Activated CD4-positive, alpha-beta memory T cell treated with anti-CD3 and anti-CD28 coated beads, Interleukin-2, amount 10 ng/mL, durations not matched to agents 7 days and 5 days (primary cell): ENCODE measurements around the gene CX3CR1. TPM values are rescaled to one million over a fixed set of nuclear protein-coding genes. Genes with fewer than 3 reads are reported as not detected.
A peak's percentile ranks its signal among the peaks of the same experiment; 100 is the strongest.

ENCODE experiments used
- CTCF ChIA-PET: fragments of 350-600 bp; sonication (Branson Sonifier 250); formaldehyde crosslinking; loops from one replicate; lab custom pipeline; 2021; ENCODE audit warnings: antibody characterized with exemption, inconsistent platforms; lab: Charles Lee
- POLR2A ChIA-PET: fragments of 350-600 bp; sonication (Branson Sonifier 250); formaldehyde crosslinking; loops from one replicate; lab custom pipeline; 2021; ENCODE audit warnings: antibody characterized with exemption; lab: Charles Lee
- DNase-seq: peaks from one replicate; pipeline ENCODE4 v3.0.0-alpha.2; 2020
- H3K27ac Mint-ChIP-seq: one replicate; pipeline ENCODE4 v1.8.0; 2021; ENCODE audit warnings: mild to moderate bottlenecking, mixed read lengths
- H3K27me3 Mint-ChIP-seq: one replicate; pipeline ENCODE4 v1.8.0; 2021; ENCODE audit warnings: mixed read lengths
- H3K36me3 Mint-ChIP-seq: one replicate; pipeline ENCODE4 v1.8.0; 2021; ENCODE audit warnings: low read depth, mixed read lengths
- H3K4me1 Mint-ChIP-seq: one replicate; pipeline ENCODE4 v1.8.0; 2021; ENCODE audit warnings: mixed read lengths
- H3K4me3 Mint-ChIP-seq: one replicate; pipeline ENCODE4 v1.8.0; 2021; ENCODE audit warnings: mild to moderate bottlenecking, mixed read lengths
- H3K9me3 Mint-ChIP-seq: one replicate; pipeline ENCODE4 v1.8.0; 2021; ENCODE audit warnings: mixed read lengths
- total RNA-seq, 2 experiments: library from RNA; stranded (reverse); gene quantifications; one replicate each; pipeline ENCODE4 v1.2.3, GENCODE V29; 2021

Gene CX3CR1
- total RNA-seq, 2 experiments from 2014 or later = 5.5 to 6.2 TPM

GRCh38 chr3:39317571-39318169, 37.8 kb upstream of the CX3CR1 start:
- no peak for DNase-seq
- H3K27me3 Mint-ChIP-seq = peaks cover 4% of the 10 kb centered on the region
- H3K4me1 Mint-ChIP-seq = peaks cover 48% of the 10 kb centered on the region
- H3K36me3 Mint-ChIP-seq = peaks cover 35% of the 10 kb centered on the region
- no peak overlapping the region for H3K27ac Mint-ChIP-seq
- H3K9me3 Mint-ChIP-seq = peaks cover 16% of the 10 kb centered on the region
- ChIA-PET CTCF (interaction anchor here (0.7 to 1.4 kb wide), 3 partner anchors 25 to 30 kb away, joined by 3 read pairs; no protein-coding TSS in a partner anchor), POLR2A (no interaction called here)
- no peak overlapping the region for H3K4me3 Mint-ChIP-seq

- Mint-ChIP-seq H3K4me1 (peaks cover 30% of the 10 kb centered on the region), H3K9me3 (peaks cover 16% of the 10 kb centered on the region), H3K27ac (peak overlapping the region; percentile 54), H3K27me3 (peaks cover 9% of the 10 kb centered on the region), H3K4me3 (no peak overlapping the region), H3K36me3 (peaks cover 25% of the 10 kb centered on the region)
- ChIA-PET POLR2A (no interaction called here), CTCF (interaction anchor here (0.5 to 1.3 kb wide), 2 partner anchors 9 to 24 kb away, joined by 3 read pairs; no protein-coding TSS in a partner anchor)
- no peak for DNase-seq
These were observed 35.6 kb upstream of the CX3CR1 start for GRCh38 chr3:39315420-39315819.

GRCh38 chr3:39313289-39313688, 33.5 kb upstream of the CX3CR1 start:
- peaks cover 22% of the 10 kb centered on the region for H3K36me3 Mint-ChIP-seq
- H3K4me3 Mint-ChIP-seq = no peak overlapping the region
- H3K9me3 Mint-ChIP-seq = peaks cover 16% of the 10 kb centered on the region
- peaks cover 23% of the 10 kb centered on the region for H3K4me1 Mint-ChIP-seq
- ChIA-PET CTCF (no interaction called here), POLR2A (no interaction called here)
- no peak overlapping the region for H3K27ac Mint-ChIP-seq
- DNase-seq = no peak
- peaks cover 19% of the 10 kb centered on the region for H3K27me3 Mint-ChIP-seq

GRCh38 chr3:39302178-39302577, 22.3 kb upstream of the CX3CR1 start:
- DNase-seq = no peak
- H3K27me3 Mint-ChIP-seq = peaks cover 59% of the 10 kb centered on the region
- no peak overlapping the region for H3K4me3 Mint-ChIP-seq
- peaks cover 45% of the 10 kb centered on the region for H3K36me3 Mint-ChIP-seq
- peaks cover 46% of the 10 kb centered on the region for H3K9me3 Mint-ChIP-seq
- POLR2A ChIA-PET = no interaction called here
- CTCF ChIA-PET = interaction anchor here (0.9 to 4.3 kb wide), 4 partner anchors 11 to 112 kb away, joined by 3 to 25 read pairs (median 4); no protein-coding TSS in a partner anchor
- peaks cover 3% of the 10 kb centered on the region for H3K4me1 Mint-ChIP-seq
- H3K27ac Mint-ChIP-seq = no peak overlapping the region

GRCh38 chr3:39299279-39299678, 19.4 kb upstream of the CX3CR1 start:
- POLR2A ChIA-PET = no interaction called here

GRCh38 chr3:39296197-39297077, 16.6 kb upstream of the CX3CR1 start:
- CTCF ChIA-PET = interaction anchor here (0.7 to 14.7 kb wide), 7 partner anchors 8 to 139 kb away, joined by 3 to 633 read pairs (median 7); partner anchors contain the start of gene XIRP1
- DNase-seq = no peak
- H3K4me1 Mint-ChIP-seq = peaks cover 34% of the 10 kb centered on the region
- H3K27ac Mint-ChIP-seq = no peak overlapping the region
- POLR2A ChIA-PET = interaction anchor here (1.0 to 1.3 kb wide), 2 partner anchors 82 to 1948 kb away, joined by 3 read pairs; no protein-coding TSS in a partner anchor
- H3K4me3 Mint-ChIP-seq = no peak overlapping the region
- peaks cover 24% of the 10 kb centered on the region for H3K9me3 Mint-ChIP-seq
- peaks cover 26% of the 10 kb centered on the region for H3K27me3 Mint-ChIP-seq
- H3K36me3 Mint-ChIP-seq = peaks cover 33% of the 10 kb centered on the region

More at GRCh38 chr3:39299279-39299678, 19.4 kb upstream of the CX3CR1 start:
- Mint-ChIP-seq H3K4me3 (no peak overlapping the region), H3K4me1 (peaks cover 23% of the 10 kb centered on the region), H3K27me3 (peaks cover 39% of the 10 kb centered on the region), H3K36me3 (peaks cover 35% of the 10 kb centered on the region), H3K9me3 (peaks cover 34% of the 10 kb centered on the region), H3K27ac (no peak overlapping the region)
- no peak for DNase-seq
- CTCF ChIA-PET = no interaction called here

GRCh38 chr3:39295184-39295775, 15.4 kb upstream of the CX3CR1 start:
- peaks cover 26% of the 10 kb centered on the region for H3K36me3 Mint-ChIP-seq
- ChIA-PET CTCF (interaction anchor here (1.1 to 14.7 kb wide), 9 partner anchors 53 to 123 kb away, joined by 3 to 633 read pairs (median 4); partner anchors contain the start of gene XIRP1), POLR2A (interaction anchor here (0.7 to 1.3 kb wide), 3 partner anchors 50 to 1947 kb away, joined by 3 read pairs; no protein-coding TSS in a partner anchor)
- H3K9me3 Mint-ChIP-seq = peaks cover 15% of the 10 kb centered on the region
- peaks cover 39% of the 10 kb centered on the region for H3K4me1 Mint-ChIP-seq
- no peak overlapping the region for H3K27ac Mint-ChIP-seq
- H3K4me3 Mint-ChIP-seq = no peak overlapping the region
- DNase-seq = no peak
- peaks cover 18% of the 10 kb centered on the region for H3K27me3 Mint-ChIP-seq

- Mint-ChIP-seq H3K4me3 (no peak overlapping the region), H3K27me3 (peaks cover 11% of the 10 kb centered on the region), H3K27ac (no peak overlapping the region), H3K4me1 (peaks cover 46% of the 10 kb centered on the region), H3K36me3 (peaks cover 19% of the 10 kb centered on the region), H3K9me3 (peaks cover 9% of the 10 kb centered on the region)
- no peak for DNase-seq
- ChIA-PET CTCF (interaction anchor here (1.1 to 14.7 kb wide), 9 partner anchors 53 to 122 kb away, joined by 3 to 633 read pairs (median 4); partner anchors contain the start of gene XIRP1), POLR2A (no interaction called here)
These were observed 14.8 kb upstream of the CX3CR1 start for GRCh38 chr3:39294446-39295183.

- ChIA-PET POLR2A (interaction anchor here (0.8 to 2.0 kb wide), 5 partner anchors 37 to 115 kb away, joined by 3 to 6 read pairs (median 4); partner anchors contain the start of gene CCR8), CTCF (interaction anchor here (0.9 to 14.7 kb wide), 31 partner anchors 10 to 263 kb away, joined by 3 to 633 read pairs (median 6); partner anchors contain the start of genes CX3CR1 and XIRP1)
- Mint-ChIP-seq H3K27ac (no peak overlapping the region), H3K4me3 (no peak overlapping the region), H3K4me1 (peaks cover 62% of the 10 kb centered on the region), H3K27me3 (no peaks in the 10 kb centered on the region), H3K36me3 (peaks cover 8% of the 10 kb centered on the region), H3K9me3 (no peaks in the 10 kb centered on the region)
- no peak for DNase-seq
These were observed 13.1 kb upstream of the CX3CR1 start for GRCh38 chr3:39292961-39293360.

GRCh38 chr3:39291903-39292329, 12.1 kb upstream of the CX3CR1 start:
- H3K4me1 Mint-ChIP-seq = peaks cover 71% of the 10 kb centered on the region
- POLR2A ChIA-PET = interaction anchor here (1.0 to 2.0 kb wide), 8 partner anchors 38 to 116 kb away, joined by 3 to 8 read pairs (median 6); partner anchors contain the start of genes CCR8 and RPSA
- CTCF ChIA-PET = interaction anchor here (0.6 to 14.7 kb wide), 68 partner anchors 8 to 1553 kb away, joined by 3 to 633 read pairs (median 4); partner anchors contain the start of genes CX3CR1, GORASP1, TTC21A and XIRP1
- H3K27me3 Mint-ChIP-seq = no peaks in the 10 kb centered on the region
- peak; percentile 81 for DNase-seq
- H3K27ac Mint-ChIP-seq = peak overlapping the region; percentile 37
- H3K4me3 Mint-ChIP-seq = no peak overlapping the region
- H3K36me3 Mint-ChIP-seq = peaks cover 3% of the 10 kb centered on the region
- no peaks in the 10 kb centered on the region for H3K9me3 Mint-ChIP-seq

- DNase-seq = no peak
- Mint-ChIP-seq H3K27me3 (no peaks in the 10 kb centered on the region), H3K9me3 (no peaks in the 10 kb centered on the region), H3K4me1 (peaks cover 59% of the 10 kb centered on the region), H3K36me3 (no peaks in the 10 kb centered on the region), H3K4me3 (no peak overlapping the region), H3K27ac (no peak overlapping the region)
- ChIA-PET CTCF (interaction anchor here (0.8 to 14.7 kb wide), 17 partner anchors 15 to 189 kb away, joined by 3 to 633 read pairs (median 15); partner anchors contain the start of genes CX3CR1 and XIRP1), POLR2A (interaction anchor here (0.7 to 4.0 kb wide), 3 partner anchors 31 to 98 kb away, joined by 3 to 39 read pairs (median 3); partner anchors contain the start of gene XIRP1)
These were observed 10.4 kb upstream of the CX3CR1 start for GRCh38 chr3:39290255-39290654.
